ENCODE results near the gene AP3S2.

AP3S2 gene

GRCh38 chr15:89818287-89818686 is 75.5 kb downstream of the AP3S2 start:
- DNase-seq, result no peak

- no peak for DNase-seq
Measured at GRCh38 chr15:89817701-89818280, 76.0 kb downstream of the AP3S2 start.

DNA sequence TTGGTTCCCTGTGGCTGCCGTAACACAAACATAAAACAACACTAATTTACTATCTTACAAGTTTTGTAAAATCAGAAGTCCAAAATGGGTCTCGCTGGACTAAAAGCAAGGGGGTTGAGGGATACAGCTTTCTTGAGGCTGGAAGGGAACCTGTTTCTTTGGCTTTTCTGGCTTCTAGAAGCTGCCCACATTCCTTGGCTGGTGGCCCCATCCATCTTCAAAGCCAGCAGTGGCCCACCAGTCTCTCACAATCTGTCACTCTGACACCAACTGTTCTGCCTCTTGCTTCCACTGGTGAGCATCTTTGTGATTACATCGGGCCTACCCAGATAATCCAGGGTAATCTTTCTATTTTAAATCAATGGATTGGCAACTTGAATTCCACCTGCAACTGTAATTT is 78.0 kb downstream of the AP3S2 start:
- no peak for DNase-seq

DNA sequence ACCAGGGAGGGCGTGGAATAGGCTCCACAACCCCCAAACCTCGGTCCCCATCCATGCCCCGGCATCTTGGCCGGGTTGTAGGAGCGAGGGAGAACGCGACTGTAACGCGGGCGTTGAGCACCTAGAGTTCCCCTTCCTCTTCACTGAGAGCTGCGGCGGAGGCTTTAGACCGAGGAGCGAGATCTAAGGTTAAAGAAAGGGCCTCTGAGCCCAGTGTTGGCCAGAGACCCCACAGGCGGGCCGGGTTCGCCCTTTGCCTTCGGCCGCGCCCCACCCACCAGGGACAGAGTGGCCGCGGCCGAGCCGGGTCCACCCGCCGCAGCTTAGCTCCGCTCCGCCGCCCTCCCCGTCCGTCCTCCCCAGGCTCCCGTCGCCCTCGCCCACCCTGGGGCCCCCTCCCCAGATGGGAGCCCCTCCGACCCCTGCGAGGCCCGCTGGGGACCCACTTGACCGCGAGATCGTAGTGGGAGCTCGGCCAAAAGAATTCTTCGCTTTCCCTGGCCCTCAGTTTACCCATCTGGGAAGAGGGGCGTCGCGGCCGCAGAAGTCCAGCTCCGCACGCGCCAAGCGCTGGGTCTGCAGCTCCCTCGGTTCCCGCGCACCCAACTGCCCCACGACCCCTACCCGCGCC is 79.6 kb downstream of the AP3S2 start:
- DNase-seq, result no peak

- no peak for DNase-seq
Measured at GRCh38 chr15:89813381-89814111, 80.2 kb downstream of the AP3S2 start.

GRCh38 chr15:89812847-89813320 is 80.9 kb downstream of the AP3S2 start:
- DNase-seq, result no peak

DNA sequence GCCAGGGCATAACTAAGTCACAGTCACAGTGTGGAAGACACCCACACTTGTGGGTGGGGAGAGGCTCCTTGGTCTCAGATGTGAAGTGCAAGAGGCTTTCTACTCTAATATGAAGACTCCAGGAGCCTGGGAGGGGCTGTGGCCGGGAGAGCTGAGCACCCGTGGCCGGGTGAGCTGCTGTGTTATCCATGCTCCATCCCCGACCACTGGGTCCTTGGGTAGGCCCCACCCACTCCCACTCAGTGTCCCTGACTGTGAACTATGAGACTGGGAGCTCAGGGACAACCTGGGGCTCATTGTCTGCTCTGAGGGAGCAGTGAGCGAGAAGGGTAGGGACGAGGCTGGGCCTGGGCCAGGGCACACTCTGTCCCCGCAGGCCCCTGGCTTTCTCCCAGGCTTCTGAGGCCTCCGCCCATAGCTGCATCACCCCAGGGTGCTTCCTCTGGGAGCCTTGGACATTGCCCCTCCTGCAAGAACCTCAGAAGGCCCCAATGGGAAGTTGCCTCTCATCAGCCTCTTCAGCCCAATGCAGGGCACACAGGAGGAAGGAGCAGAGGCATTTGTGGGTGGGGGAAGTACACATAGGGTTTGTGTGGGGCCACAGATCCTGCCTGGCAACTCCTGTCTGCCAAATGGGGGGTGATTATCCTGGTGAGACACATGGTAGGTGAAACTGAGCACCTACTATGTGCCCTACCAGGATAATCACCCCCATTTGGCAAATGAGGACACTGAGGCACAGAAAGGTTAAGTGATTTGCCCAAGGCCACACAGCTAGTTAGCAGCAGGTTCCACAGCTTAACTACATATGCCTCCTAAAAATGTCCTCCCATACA is 81.6 kb downstream of the AP3S2 start:
- DNase-seq, result no peak

- DNase-seq, result no peak
Measured at GRCh38 chr15:89810837-89811236, 83.0 kb downstream of the AP3S2 start.

DNA sequence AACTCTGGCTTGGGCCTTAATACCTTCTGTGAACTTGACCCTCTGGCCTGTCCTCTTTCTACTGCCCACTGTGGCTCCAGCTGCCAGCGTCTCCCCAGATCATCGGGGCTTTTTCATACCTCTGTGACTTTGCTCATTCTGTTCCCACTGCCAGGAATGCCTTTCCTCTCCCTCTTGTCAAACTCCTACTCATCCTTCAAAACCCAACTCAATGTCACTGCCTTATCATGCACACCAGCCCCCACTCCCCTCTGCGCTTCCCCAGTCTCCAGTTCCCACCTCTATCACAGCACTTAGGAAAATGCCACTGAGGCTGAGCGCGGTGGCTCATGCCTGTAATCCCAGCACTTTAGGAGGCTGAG is 84.0 kb downstream of the AP3S2 start:
- DNase-seq, result no peak

- DNase-seq, result no peak
Measured at GRCh38 chr15:89809093-89809786, 84.6 kb downstream of the AP3S2 start.

DNA sequence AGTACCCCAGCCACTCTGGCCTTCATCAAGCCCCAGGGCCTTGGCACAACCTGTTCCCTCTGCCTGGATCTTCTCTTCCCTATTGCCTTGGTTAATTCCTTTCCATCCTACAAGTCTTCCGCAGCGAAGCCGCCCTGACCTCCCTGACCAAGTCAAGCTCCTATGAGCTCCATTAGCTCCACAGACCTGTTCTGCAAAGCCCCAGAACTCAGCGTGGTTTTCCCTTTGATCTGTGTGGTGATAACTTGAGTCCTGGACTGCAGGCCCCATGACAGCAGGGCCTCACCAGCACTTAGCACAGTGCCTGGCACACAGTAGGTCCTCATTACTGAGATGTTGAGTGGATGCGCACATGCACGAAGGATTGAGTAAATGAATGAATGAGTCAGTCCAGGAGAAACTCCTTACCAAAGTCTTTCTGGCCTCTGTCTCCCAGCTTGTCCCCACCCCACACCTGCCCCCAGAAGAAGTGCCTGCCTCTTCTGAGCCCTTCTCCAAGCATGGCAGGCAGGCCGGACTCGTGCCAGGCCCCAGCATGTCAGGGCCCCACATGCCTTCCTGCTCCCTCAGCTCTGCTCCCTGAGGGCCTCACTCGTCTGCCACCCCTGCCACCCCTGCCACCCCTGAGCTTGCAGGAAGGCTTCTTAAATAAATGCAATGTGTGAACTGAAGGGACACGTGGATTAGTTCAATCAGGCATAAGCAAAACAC is 85.5 kb downstream of the AP3S2 start:
- DNase-seq, result no peak

- no peak for DNase-seq
Measured at GRCh38 chr15:89807689-89808088, 86.1 kb downstream of the AP3S2 start.

GRCh38 chr15:89806559-89807550 is 86.9 kb downstream of the AP3S2 start:
- DNase-seq, result no peak

GRCh38 chr15:89806210-89806558 is 87.6 kb downstream of the AP3S2 start:
- DNase-seq, result no peak

DNA sequence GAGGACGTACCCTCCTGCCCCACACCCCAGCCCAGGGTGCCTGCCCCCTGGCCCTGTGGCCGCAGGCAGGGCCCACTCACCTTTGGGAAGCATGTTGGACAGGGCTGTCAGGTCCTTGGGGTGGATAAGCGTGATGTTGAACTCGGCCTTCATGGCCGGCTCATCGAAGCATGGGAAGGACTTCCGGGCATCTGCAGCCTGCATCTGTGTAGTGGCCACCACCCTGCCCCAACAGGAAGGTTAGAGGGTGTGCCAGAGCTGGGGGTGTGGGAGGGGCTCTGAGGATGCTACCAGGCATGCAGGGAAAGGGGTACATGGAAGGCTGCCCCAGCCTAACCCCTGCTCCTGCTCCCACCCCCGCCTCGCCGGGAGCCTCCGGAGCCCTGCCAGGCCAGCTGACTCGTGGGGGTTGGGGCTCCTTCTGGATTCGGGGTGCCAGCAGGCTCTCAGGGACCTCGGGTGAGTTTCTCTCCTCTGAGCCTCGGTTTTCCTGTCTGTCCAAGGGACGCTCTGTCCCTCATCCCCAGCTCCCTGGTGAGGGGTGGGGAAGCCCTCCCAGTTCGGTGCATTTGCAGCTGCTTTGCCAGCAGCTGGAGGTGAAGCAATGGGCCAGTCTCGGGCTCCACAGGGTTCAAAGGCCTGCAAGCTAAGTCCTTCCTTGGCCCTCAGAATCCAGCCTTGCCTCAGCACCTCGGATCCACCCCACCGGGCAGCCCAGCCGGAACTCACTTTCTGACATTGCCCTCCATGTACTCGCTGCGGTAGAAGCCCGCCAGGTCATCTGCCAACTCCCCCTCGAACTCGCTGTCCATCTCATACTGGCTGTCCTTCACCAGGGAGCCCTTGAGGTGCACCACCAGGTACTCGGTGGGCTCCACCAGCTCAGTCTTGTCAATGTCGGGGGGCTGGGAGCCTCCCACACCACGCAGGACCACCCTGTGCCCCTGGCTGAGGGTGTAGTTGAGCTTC is 88.3 kb downstream of the AP3S2 start:
- no peak for DNase-seq

DNA sequence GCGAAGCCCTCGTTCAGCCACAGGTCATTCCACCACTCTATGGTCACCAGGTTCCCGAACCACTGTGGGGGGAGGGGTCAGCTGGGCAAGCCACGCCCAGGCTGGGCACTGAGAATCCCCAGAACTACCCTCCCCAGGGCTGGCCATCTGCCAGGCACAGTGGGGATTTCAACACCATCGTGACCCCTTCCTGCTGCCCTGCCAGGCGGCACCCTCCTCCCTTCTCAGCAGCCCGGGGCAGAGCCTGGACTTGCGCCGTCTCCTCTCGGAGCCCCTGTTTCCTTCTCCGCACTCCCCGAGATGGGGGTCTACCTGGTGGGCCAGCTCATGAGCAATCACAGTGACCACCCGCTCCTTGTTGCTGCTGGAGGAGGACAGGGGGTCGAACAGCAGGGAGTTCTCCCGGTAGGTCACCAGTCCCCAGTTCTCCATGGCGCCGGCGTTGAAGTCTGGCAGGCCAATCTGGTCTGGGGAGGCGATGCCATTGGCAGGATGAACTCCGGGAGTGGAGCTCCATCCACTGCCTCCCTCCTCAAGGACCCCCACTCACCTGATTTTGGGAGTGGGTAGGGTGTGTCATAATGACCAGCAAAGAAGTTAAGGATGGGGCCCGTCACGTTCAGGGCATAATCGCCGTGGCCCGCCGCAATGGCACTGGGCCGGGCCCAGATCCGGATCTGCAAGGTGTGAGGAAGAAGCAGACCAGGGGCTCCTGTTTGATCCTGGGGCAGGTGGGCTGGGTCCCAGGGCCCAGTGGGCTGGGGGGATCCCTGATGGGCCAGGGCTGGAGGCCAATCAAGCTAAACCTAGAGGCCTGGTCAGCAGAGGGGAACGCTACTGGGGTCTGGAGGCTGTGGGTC is 89.6 kb downstream of the AP3S2 start:
- no peak for DNase-seq
